ENCODE results near the gene RIPOR3. TPM values are rescaled to one million over a fixed set of nuclear protein-coding genes. Genes with fewer than 3 reads are reported as not detected.
"Not testable (repeated sequence)": the region's sequence is repeated elsewhere in the genome, so short reads cannot be mapped to it uniquely, and the experiment has no call there.

The RIPOR3 gene
- total RNA-seq, 8 experiments from 2014 or later: 1.0 to 13.0 (median 2.8) TPM

DNA sequence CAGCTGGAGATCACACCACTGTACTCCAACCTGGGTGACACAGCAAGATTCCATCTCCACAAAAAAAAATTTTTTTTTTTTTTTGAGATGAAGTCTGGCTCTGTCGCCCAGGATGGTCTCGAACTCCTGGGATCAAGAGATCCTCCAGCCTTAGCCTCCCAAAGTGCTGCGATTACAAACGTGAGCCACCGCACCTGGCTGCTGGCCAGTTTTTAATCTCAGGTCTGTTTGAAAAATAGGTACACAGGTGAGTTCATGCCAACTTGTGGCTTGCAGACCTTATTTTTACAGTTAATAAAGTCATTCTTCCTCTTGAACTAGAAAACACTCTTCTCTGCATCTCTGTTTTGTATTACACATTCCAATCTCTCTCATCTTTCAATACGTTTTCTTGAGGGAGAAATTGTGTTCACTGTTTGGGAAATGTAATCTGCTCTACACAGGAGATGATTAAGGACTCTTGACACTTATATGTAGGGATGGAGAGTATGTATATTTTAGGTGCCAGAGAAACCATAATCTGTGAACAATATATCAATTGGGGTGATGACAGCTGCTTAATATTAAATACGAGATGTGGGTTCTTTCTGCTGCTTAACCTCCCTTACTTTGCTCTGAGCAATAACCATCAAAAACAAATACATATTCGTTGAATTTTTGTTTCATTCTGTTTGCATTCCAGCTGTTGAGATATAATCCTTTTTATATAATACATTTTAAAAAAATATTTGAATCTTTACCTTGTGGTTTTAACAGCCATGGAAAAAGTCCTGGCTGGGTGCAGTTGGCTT lies 17.7 kb upstream of the RIPOR3 start:
- 0 to 93% (median 81%) methylated on average over 1 to 8 of the region's 8 CpGs for WGBS, 10 experiments
- ATAC-seq (replicated peaks in 6 of 8): peak in 3 of 8 experiments; percentile 44 to 89 (median 61)
- in situ Hi-C loops (cut with MboI; ENCODE audit: low pct_unique_long_range_greater_than_20kb in 2 of 9, low sequenced_read_pairs in 9 of 9, unreplicated experiment in 9 of 9): no loop called here
- no peak overlapping the region for H3K4me3 ChIP-seq
- peaks cover 0 to 3% of the 10 kb centered on the region in 2 donors for H3K4me1 ChIP-seq (replicated peaks in 1 of 2)
- no peak overlapping the region for H3K27ac ChIP-seq

DNA sequence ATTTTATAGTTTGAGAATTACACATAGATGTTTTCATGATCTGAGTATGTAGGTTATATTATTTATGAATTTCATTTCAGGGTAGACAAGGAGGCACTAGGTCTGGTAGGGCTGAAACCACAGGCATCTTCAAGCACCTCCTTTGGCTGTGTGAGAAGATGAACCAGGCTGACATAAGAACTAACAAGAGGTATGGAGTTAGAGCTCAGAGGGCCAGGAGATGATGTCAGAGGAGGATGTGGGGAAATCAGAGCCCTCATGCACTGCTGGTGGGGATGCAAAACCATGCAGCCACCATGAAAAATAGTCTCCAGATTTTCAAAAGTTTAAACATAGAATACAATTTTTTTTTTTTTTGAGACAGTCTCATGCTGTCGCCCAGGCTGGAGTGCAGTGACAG lies 13.6 kb upstream of the RIPOR3 start:
- Histone ChIP-seq H3K27ac (no peak overlapping the region), H3K4me3 (no peak overlapping the region), H3K4me1 (replicated peaks in 1 of 2) (peaks cover 5 to 7% of the 10 kb centered on the region in 2 donors)
- in situ Hi-C loops (cut with MboI; ENCODE audit: low pct_unique_long_range_greater_than_20kb in 2 of 9, low sequenced_read_pairs in 9 of 9, unreplicated experiment in 9 of 9): no loop called here
- no peak for ATAC-seq (replicated peaks in 6 of 8)
- 83 to 100% (median 83%) methylated on average over 1 of the region's 1 CpG; no CpG with 5 or more reads in 7 of the 10 experiments for WGBS, 10 experiments

DNA sequence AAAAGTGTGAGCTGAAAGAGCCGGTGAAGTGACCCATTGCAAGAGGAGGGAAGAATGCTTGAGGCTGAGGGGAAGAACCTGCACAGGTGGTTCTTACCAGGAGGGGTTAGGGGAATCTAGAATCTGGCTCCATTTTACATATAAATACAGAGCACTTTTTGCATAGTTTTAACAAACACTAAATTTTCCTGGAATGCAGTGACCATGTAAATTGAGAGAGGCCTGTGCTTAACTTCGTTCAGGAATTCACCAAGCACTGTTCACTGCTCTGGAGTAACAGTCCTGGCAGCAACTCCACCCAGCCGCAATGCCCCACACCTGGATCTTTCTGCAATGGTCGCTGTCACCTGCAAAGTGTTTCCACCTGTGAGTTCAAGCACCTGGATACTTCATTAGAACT lies 13.2 kb upstream of the RIPOR3 start:
- WGBS, 10 experiments: 20 to 79% (median 57%) methylated on average over 1 to 4 of the region's 4 CpGs; no CpG with 5 or more reads in 2 of the 10 experiments
- Histone ChIP-seq H3K27ac (no peak overlapping the region), H3K4me1 (replicated peaks in 1 of 2) (peaks cover 5 to 7% of the 10 kb centered on the region in 2 donors), H3K4me3 (no peak overlapping the region)
- in situ Hi-C loops (cut with MboI; ENCODE audit: low pct_unique_long_range_greater_than_20kb in 2 of 9, low sequenced_read_pairs in 9 of 9, unreplicated experiment in 9 of 9): no loop called here
- ATAC-seq (replicated peaks in 6 of 8): peak in 1 of 8 experiments; percentile 15

DNA sequence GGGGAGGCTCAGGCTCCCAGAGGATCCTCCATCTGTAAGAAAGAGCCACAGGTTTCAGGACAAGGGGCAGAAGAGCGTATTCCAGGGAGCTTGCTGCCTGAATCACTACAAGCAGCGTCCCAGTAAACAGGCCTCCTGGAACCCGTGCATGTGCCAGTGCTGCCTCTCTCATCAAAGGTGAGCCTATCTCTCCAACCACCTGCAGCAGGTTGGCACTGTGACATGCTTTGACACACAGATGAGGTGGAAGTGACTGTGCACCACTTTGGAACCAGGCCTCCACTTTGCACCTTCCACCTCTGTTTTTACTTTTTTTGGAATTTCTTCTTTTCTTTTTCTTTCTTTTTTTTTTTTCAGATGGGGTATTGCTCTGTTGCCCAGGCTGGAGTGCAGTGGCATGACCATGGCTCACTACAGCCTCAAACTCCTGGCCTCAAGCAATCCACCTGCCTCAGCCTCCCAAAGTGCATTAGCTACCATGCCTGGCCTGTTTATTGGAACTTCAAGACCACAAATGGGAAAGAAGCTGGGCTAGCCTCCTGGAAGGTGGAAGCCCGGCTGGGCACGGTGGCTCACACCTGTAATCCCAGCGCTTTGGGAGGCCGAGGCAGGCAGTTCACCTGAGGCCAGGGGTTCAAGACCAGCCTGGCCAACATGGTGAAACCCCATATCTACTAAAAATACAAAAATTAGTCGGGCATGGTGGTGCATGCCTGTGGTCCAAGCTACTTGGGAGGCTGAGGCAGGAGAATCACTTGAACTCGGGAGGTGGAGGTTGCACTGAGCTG lies 12.5 kb upstream of the RIPOR3 start:
- H3K4me1 ChIP-seq (replicated peaks in 1 of 2); H3K4me3 ChIP-seq; H3K27ac ChIP-seq; ATAC-seq (replicated peaks in 6 of 8); in situ Hi-C loops (cut with MboI; ENCODE audit: low pct_unique_long_range_greater_than_20kb in 2 of 9, low sequenced_read_pairs in 9 of 9, unreplicated experiment in 9 of 9): not testable (repeated sequence)
- WGBS, 10 experiments: 50 to 100% (median 81%) methylated on average over 1 to 8 of the region's 9 CpGs; no CpG with 5 or more reads in 3 of the 10 experiments

DNA sequence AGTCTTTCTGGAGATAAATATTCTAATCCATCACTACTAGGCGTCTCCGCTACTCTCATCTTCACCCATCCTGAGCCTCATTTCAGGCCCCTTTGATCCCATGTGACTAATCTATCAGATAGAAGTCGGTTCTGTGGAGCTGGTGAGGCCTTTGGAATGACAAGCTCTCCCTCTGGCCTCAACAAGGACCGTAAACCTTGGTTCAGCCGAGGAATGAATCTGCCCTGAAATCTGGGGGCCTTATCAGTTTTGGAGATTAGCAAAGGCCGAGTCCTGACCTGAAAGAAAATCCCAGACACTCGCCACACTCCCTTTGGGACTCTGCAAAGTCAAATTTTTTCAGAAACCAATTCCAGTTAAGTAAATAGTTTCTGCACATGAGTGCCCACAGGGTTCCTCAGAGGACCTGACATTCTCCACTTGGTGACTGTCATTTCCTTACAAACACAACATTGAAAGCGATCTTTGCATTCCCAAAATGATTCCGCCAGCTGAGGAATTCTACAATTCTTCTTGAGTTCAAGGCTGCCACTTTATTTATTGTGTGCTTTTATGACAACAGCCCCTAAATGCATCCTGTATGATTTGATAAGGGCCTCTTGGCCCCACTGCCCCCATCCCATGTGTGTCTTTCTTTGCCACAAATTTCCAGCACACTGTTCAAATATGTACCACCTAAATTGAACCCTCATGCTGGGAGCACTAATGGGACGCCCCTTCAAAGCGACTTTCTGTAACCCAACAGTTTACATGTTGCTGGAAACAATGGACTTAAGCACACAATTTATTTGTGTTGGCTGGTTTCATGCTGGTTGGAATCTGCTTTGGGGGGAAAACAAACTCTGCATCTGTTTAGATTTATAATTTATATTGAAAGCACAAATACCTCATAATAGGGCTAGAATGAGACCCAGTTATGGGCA lies 10.0 kb upstream of the RIPOR3 start:
- ATAC-seq (replicated peaks in 6 of 8): peak in 1 of 8 experiments; percentile 37
- in situ Hi-C loops (cut with MboI; ENCODE audit: low pct_unique_long_range_greater_than_20kb in 2 of 9, low sequenced_read_pairs in 9 of 9, unreplicated experiment in 9 of 9): no loop called here
- 54 to 96% (median 80%) methylated on average over 2 to 8 of the region's 11 CpGs; no CpG with 5 or more reads in 1 of the 10 experiments for WGBS, 10 experiments
- H3K4me1 ChIP-seq (replicated peaks in 1 of 2): peaks cover 3 to 7% of the 10 kb centered on the region in 2 donors
- no peak overlapping the region for H3K27ac ChIP-seq
- no peak overlapping the region for H3K4me3 ChIP-seq

DNA sequence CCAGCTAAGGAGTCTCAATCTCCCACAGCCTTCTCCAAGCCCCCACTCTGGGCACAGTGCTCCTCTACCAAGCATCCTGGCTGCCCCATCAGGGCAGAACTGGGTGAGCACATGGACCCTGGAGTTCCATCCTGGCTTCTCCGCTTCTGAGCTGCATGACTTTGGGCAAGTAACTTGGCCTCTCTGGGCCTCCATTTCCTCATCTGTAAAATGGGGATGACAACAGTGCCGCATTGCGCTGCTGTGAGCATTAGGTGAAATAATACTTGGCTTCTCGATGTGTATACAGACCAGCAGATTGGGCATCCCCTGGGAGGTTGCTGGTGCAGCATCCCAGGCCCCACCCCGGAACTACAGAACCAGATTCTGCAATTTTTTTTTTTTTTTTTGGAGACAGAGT lies 8.3 kb upstream of the RIPOR3 start:
- Histone ChIP-seq H3K4me1 (replicated peaks in 1 of 2) (peaks cover 13 to 16% of the 10 kb centered on the region in 2 donors), H3K27ac (no peak overlapping the region), H3K4me3 (no peak overlapping the region)
- 50 to 100% (median 80%) methylated on average over 1 to 4 of the region's 5 CpGs; no CpG with 5 or more reads in 4 of the 10 experiments for WGBS, 10 experiments
- no peak for ATAC-seq (replicated peaks in 6 of 8)
- in situ Hi-C loops (cut with MboI; ENCODE audit: low pct_unique_long_range_greater_than_20kb in 2 of 9, low sequenced_read_pairs in 9 of 9, unreplicated experiment in 9 of 9): no loop called here

DNA sequence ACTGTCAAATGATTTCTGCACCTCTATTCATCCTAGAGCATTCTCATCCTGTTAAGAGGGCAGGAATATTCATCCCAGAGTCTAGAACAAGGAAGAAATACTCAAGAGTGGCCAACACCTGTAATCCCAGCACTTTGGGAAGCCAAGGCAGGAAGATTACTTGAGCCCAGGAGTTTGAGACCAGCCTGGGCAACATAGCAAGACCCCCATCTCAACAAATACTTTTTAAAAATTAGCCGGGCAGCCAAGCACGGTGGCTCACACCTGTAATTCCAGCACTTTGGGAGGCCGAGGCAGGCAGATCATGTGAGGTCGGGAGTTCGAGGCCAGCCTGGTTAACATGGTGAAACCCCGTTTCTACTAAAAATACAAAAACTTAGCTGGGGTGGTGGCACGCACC lies 6.9 kb upstream of the RIPOR3 start:
- peaks cover 16 to 21% of the 10 kb centered on the region in 2 donors for H3K4me1 ChIP-seq (replicated peaks in 1 of 2)
- in situ Hi-C loops (cut with MboI; ENCODE audit: low pct_unique_long_range_greater_than_20kb in 2 of 9, low sequenced_read_pairs in 9 of 9, unreplicated experiment in 9 of 9); H3K4me3 ChIP-seq; ATAC-seq (replicated peaks in 6 of 8); H3K27ac ChIP-seq: not testable (repeated sequence)
- WGBS, 10 experiments: 100% methylated on average over 1 to 3 of the region's 7 CpGs; no CpG with 5 or more reads in 7 of the 10 experiments

DNA sequence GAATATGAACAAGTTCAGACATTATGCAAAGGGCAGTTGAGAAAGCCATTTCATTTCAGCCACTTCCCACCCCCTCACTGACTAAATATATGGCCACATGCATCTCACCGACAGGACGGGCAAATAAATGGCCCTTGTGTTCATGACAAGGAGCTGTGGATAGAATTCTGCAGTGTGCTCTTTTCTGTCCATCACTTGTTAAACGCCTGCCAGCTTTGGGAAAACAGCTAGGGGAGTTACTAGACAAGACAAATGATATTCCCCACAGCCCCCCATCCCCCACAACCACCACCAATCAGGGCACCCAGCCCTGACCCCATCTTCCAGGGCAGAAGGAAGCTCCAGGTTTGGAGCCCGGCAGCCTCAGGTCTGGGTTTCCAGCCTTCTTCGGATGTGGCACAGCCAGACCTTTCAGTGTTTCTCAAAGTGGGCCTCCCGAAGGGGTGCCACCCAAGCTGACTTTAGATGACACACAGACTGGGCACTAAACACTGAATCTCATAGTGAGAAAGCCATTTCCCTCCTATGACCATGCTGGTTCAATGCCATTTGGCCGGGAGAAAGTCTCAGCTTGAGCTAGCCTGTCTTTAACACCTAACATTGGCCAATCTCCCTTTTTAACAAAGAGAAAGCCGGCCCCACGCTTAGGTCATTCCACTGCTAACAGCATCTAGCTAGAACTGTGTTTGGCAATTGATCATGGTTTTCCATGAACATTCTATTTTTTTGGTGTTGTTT lies 4.0 kb upstream of the RIPOR3 start:
- in situ Hi-C loops (cut with MboI; ENCODE audit: low pct_unique_long_range_greater_than_20kb in 2 of 9, low sequenced_read_pairs in 9 of 9, unreplicated experiment in 9 of 9): no loop called here
- H3K4me1 ChIP-seq (replicated peaks in 1 of 2): peaks cover 24 to 38% of the 10 kb centered on the region in 2 donors
- WGBS, 10 experiments: 7 to 80% (median 49%) methylated on average over 1 to 7 of the region's 9 CpGs; no CpG with 5 or more reads in 3 of the 10 experiments
- no peak overlapping the region for H3K4me3 ChIP-seq
- H3K27ac ChIP-seq: no peak overlapping the region
- no peak for ATAC-seq (replicated peaks in 6 of 8)

DNA sequence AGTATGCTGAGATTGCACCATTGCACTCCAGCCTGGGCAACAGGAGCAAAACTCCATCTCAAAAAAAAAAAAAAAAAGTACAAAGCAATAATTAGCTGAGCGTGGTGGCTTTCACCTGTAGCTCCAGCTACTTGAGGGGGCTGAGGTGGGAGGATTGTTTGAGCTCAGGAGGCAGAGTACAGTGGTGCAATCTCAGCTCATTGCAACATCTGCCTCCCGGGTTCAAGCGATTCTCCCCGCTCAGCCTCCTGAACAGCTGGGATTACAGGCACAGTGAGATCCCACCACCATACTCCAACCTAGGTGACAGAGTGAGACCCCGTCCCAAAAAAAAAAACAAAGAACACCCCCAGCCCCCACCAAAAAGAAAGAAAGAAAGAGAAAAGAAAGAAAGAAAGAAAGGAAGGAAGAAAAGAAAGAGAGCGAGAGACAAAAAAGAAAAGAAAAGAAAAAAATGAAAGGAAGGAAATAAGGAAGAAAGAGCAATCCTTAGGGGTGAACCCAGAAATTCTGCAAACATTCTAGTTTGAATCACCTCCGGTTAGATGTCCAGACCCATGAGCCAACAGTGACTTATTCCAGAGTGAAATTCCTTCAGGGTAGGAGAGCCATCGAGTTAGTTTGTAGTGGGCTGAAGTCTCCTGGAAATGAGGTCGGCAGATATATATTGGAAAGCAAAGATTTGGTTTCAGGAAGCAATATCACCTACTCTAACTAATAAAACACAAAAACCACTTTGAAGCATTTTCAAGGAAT lies 3.2 kb upstream of the RIPOR3 start:
- H3K4me1 ChIP-seq (replicated peaks in 1 of 2): peaks cover 27 to 42% of the 10 kb centered on the region in 2 donors
- H3K4me3 ChIP-seq: no peak overlapping the region
- no peak for ATAC-seq (replicated peaks in 6 of 8)
- 15 to 93% (median 76%) methylated on average over 4 to 8 of the region's 9 CpGs for whole genome bisulfite sequencing, 10 experiments
- no peak overlapping the region for H3K27ac ChIP-seq
- in situ Hi-C loops (cut with MboI; ENCODE audit: low pct_unique_long_range_greater_than_20kb in 2 of 9, low sequenced_read_pairs in 9 of 9, unreplicated experiment in 9 of 9): no loop called here

DNA sequence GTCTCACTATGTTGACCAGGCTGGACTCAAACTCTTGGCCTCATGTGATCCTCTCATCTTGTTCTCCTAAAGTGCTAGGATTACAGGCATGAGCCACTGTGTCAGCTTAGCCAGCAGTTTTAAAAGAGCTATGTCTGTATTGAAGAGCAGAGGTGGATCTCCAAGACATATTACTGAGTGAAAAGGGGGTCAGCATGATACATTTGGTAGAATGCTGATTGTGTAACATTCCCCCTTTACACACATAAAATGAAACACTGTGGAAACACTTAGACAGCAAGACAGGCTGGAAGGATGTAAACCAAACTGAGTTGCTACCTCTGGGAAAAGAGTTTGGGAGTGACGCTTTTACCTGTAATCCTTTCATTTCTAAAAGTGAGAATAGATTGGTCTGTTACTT lies 1.7 kb upstream of the RIPOR3 start:
- no peak overlapping the region for H3K27ac ChIP-seq
- in situ Hi-C loops (cut with MboI; ENCODE audit: low pct_unique_long_range_greater_than_20kb in 2 of 9, low sequenced_read_pairs in 9 of 9, unreplicated experiment in 9 of 9): no loop called here
- peaks cover 27 to 42% of the 10 kb centered on the region in 2 donors for H3K4me1 ChIP-seq (replicated peaks in 1 of 2)
- ATAC-seq (replicated peaks in 6 of 8): no peak
- 91 to 100% (median 100%) methylated on average over 1 of the region's 1 CpG; no CpG with 5 or more reads in 5 of the 10 experiments for WGBS, 10 experiments
- no peak overlapping the region for H3K4me3 ChIP-seq

DNA sequence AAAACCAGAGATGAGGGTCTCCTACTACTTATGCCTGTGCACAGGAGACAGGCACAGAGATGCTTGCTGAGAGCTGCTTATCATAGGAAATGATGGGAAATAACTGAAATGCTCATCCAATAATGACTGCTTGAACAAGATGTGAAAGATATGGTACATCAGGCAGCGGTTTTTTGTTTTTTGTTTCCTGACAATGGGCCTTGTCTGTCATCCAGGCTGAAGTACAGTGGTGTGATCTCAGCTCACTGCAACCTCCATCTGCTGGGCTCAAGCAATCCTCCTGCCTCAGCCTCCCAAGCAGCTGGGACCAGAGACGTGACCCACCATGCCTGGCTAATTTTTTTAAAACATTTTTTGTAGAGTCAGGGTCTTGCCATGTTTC lies 1.2 kb upstream of the RIPOR3 start:
- peaks cover 27 to 42% of the 10 kb centered on the region in 2 donors for H3K4me1 ChIP-seq (replicated peaks in 1 of 2)
- in situ Hi-C loops (cut with MboI; ENCODE audit: low pct_unique_long_range_greater_than_20kb in 2 of 9, low sequenced_read_pairs in 9 of 9, unreplicated experiment in 9 of 9): no loop called here
- H3K4me3 ChIP-seq: no peak overlapping the region
- ATAC-seq (replicated peaks in 6 of 8): no peak
- H3K27ac ChIP-seq: peak overlapping the region in 1 of 2 donors; percentile 66
- 40 to 81% (median 72%) methylated on average over 1 to 2 of the region's 2 CpGs; no CpG with 5 or more reads in 5 of the 10 experiments for WGBS, 10 experiments

All from motor neuron (in vitro differentiated cells).